Neural cell (in vitro differentiated cells): ENCODE measurements around the gene CRABP2.

Experiments used
- EP300 ChIP-seq: fragments of 450-650 bp; conservative IDR thresholded peaks from 2 replicates; pipeline ENCODE4 v1.6.1; 2014; ENCODE audit warnings: antibody characterized with exemption, mild to moderate bottlenecking, moderate library complexity; ENCODE audit not compliant: poor library complexity, severe bottlenecking
- EZH2 ChIP-seq: fragments of 200-600, 300-800 bp; shearing (Covaris generic), sonication (generic); IDR thresholded peaks from 2 replicates; pipeline ENCODE4 v1.6.1; 2014; ENCODE audit warnings: antibody characterized with exemption, low read length, borderline replicate concordance, mild to moderate bottlenecking; ENCODE audit not compliant: insufficient read depth, poor library complexity, severe bottlenecking
- TF ChIP-seq, protein P1 (sequence below): fragments of 450-650 bp; IDR thresholded peaks from 2 replicates; pipeline ENCODE4 v1.5.1; 2014; ENCODE audit warnings: antibody characterized with exemption, mild to moderate bottlenecking, moderate library complexity; ENCODE audit not compliant: poor library complexity, severe bottlenecking

DNA sequence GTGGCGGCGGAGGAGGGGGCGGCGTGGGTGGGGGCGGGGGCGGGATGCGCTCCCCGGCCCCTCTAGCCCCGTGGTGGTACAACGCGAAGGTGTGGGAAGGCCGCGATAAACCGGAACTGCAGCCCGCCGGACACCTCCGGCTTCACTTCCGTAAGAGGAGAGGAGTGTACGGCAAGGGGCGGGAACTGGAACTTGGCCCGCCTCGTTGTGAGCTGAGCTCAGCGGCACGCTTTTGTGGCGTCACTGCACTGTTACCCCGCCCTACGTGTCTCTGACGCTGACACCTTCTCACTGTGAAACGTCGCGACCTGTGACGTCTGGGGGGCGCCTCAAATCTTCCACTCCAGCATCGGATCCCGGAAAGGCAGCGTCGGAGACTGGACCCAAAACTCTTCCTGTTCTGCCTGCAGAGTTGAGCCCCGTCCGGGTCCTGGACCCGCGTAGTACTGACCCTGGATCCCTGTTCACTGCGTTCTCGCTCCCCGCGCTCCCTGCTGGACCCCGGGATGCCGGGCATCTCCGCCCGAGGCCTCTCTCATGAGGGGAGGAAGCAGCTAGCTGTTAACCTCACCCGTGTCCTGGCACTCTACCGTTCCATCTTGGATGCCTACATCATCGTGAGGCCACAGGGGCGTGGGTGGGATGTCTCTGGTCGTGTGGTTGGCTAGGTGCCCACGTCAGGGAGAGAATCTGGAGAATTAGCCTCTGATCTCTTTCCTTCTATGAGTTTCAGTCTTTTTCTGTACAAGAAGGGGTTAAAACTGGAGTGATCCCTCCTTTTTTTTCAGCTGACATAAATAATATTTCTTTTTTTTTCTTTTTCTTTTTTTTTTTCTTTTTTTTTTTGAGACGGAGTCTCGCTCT, 23.4 kb upstream of the CRABP2 start, which contains the start of gene ISG20L2:
- TF ChIP-seq EP300: peak; percentile 77
- TF ChIP-seq, protein P1, sequence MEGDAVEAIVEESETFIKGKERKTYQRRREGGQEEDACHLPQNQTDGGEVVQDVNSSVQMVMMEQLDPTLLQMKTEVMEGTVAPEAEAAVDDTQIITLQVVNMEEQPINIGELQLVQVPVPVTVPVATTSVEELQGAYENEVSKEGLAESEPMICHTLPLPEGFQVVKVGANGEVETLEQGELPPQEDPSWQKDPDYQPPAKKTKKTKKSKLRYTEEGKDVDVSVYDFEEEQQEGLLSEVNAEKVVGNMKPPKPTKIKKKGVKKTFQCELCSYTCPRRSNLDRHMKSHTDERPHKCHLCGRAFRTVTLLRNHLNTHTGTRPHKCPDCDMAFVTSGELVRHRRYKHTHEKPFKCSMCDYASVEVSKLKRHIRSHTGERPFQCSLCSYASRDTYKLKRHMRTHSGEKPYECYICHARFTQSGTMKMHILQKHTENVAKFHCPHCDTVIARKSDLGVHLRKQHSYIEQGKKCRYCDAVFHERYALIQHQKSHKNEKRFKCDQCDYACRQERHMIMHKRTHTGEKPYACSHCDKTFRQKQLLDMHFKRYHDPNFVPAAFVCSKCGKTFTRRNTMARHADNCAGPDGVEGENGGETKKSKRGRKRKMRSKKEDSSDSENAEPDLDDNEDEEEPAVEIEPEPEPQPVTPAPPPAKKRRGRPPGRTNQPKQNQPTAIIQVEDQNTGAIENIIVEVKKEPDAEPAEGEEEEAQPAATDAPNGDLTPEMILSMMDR: peak; percentile 28
- TF ChIP-seq EZH2: no peak
